ENCODE results near the gene SAP25. TPM values are rescaled to one million over a fixed set of nuclear protein-coding genes. Genes with fewer than 3 reads are reported as not detected.

SAP25 gene
- polyA plus RNA-seq, 1 experiment = not detected

DNA sequence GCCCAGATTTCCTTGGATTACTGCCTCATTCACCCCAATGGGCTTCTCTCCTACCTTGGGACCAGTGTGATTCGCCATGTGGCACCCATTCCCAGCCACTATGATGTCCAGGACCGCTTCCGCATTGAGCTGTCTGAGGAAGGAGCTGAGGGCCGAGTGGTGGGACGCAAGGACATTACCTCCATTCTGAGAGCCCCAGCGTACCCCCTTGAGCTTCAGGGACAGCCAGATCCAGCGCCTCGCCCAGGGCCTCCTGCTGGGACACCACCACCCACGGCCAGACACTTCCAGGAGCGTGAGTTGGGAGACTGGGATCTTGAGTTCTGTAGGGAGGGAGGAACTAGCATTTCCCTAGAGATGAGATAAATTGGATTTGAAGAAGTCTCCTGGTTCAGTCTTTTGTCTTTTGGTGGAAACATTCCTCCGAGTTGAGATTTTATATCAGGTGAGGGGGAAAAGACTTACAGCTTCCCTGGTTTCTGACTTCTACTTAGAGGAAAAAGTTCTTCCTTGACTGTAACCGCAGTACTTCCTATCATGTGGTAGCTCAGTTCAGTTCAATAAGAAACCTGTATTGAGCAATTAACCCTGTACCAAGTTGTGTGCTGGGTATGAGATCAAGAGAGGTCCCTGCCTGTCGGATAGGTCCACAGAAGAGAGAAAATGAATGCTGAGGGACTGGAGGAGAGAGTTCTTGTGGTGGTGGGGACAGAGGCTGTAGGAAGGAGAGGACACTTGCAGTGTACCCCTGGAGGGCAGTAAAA, 39.9 kb upstream of the SAP25 start:
- POLR2A ChIA-PET = interaction anchor here (0.6 to 2.1 kb wide), 4 partner anchors 11 to 185 kb away, joined by 3 to 30 read pairs (median 18); partner anchors contain the start of genes FBXO24, LRCH4, PCOLCE and ZCWPW1
- no peaks in the 10 kb centered on the region for H3K27me3 ChIP-seq (ENCODE audit: control insufficient read depth, insufficient read depth, low read length)
- DNase-seq (ENCODE audit: low read depth, low spot score) = no peak
- peaks cover 3% of the 10 kb centered on the region; the same call in 1 of the 2 replicates for H3K9me3 ChIP-seq (ENCODE audit: control insufficient read depth, insufficient read depth, low read length)
- TF ChIP-seq, protein P1, sequence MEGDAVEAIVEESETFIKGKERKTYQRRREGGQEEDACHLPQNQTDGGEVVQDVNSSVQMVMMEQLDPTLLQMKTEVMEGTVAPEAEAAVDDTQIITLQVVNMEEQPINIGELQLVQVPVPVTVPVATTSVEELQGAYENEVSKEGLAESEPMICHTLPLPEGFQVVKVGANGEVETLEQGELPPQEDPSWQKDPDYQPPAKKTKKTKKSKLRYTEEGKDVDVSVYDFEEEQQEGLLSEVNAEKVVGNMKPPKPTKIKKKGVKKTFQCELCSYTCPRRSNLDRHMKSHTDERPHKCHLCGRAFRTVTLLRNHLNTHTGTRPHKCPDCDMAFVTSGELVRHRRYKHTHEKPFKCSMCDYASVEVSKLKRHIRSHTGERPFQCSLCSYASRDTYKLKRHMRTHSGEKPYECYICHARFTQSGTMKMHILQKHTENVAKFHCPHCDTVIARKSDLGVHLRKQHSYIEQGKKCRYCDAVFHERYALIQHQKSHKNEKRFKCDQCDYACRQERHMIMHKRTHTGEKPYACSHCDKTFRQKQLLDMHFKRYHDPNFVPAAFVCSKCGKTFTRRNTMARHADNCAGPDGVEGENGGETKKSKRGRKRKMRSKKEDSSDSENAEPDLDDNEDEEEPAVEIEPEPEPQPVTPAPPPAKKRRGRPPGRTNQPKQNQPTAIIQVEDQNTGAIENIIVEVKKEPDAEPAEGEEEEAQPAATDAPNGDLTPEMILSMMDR (IDR thresholded peaks at IDR 0.05; ENCODE audit: low read depth, low read length) = no peak
- peak overlapping the region; percentile 90 for H3K4me3 ChIP-seq (ENCODE audit: low read depth, low read length)
- CTCF ChIA-PET = interaction anchor here (0.5 to 1.9 kb wide), 4 partner anchors 11 to 111 kb away, joined by 3 to 6 read pairs (median 4); partner anchors contain the start of genes FBXO24 and PCOLCE
- H3K27ac ChIP-seq (ENCODE audit: low read depth, low read length) = no peak overlapping the region

DNA sequence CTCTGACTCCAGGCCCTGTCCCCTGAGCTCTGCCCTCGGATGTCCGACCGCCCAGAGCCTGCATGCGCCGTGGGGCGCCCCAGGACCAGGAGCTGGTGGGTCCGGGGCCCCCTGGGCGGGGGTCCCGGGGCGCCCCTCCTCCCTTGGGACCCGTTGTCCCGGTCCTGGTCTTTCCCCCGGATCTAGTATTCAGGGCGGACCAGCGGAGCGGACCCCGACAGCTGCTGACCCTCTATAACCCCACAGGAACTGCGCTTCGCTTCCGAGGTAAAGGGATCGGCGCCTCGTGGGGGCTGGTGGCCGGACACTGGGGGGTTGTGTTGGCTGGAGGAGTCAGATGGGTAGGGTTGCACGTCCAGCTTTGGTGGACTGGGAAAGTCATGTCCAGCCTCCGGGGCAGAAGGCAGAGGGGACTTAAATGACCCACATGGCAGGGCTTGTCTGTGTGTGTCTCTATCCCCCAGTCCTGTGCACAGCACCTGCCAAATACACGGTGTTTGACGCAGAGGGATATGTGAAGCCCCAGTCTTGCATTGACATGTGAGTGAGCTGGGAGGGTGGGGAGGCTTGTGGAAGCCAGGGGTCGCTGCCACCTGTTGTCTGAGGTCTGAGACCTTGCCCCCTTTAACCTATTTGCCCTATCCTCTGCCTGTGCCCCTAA, 39.2 kb upstream of the SAP25 start:
- H3K27ac ChIP-seq (ENCODE audit: low read depth, low read length) = no peak overlapping the region

DNA sequence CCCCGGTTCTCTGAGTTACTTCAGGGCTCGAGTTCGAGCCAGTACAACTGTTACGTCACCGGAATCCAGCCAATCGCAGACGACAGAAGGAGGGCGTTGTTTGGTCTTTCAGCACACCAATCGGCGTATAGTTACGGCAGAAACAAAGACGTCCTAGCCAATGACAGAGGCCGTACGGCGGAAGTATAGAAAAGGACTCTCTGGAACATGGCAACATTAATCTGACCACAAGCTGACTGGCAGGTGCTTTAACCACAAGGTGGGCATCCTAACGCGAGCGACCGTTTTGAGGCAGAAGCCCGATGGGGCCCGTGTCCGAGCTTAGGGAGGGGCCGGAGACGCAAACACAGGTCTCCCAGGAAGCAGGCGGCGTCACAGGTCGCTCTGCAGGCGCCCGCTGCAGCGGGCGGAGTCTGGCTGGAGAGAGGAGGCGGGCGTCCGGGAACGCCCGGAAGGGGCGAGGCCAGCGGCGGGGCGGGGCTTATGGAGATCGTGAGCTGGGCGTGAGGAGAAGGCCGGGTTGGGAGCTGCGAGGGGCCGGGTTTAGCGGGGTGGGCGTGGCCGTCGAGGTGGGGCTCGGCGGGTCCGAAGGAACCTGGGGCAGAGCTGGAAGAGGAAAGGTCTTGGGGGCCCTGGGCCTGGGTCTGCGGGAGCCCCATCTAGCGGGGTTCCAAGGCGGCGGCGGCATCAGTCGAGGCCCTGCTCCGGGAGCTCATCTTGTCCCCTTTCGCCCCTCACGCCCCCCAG, 38.5 kb upstream of the SAP25 start, which contains the start of gene MOSPD3:
MOSPD3 (plus strand) TSS at position 558 of the 747 bp plus-strand sequence. CDS start 252 bp downstream, outside the sequence.
- peak within 1 kb of the TSS; percentile 82 for H3K27ac ChIP-seq (ENCODE audit: low read depth, low read length)
- ChIA-PET POLR2A (interaction anchor here (0.5 to 2.1 kb wide), 10 partner anchors 9 to 507 kb away, joined by 3 to 30 read pairs (median 4); partner anchors contain the start of genes EPHB4, FBXO24, GNB2 and LRCH4), CTCF (interaction anchor here (0.6 to 1.9 kb wide), 12 partner anchors 9 to 240 kb away, joined by 3 to 9 read pairs (median 4); partner anchors contain the start of genes FBXO24, PCOLCE, POP7 and SLC12A9)
- DNase-seq (ENCODE audit: low read depth, low spot score) = peak; percentile 99
- H3K27me3 ChIP-seq (ENCODE audit: control insufficient read depth, insufficient read depth, low read length) = no peaks in the 10 kb centered on the region
- TF ChIP-seq, protein P1 (IDR thresholded peaks at IDR 0.05; ENCODE audit: low read depth, low read length) = no peak
- H3K4me3 ChIP-seq (ENCODE audit: low read depth, low read length) = peak within 1 kb of the TSS; percentile 90
- peaks cover 3% of the 10 kb centered on the region; the same call in 1 of the 2 replicates for H3K9me3 ChIP-seq (ENCODE audit: control insufficient read depth, insufficient read depth, low read length)

More for the DNA sequence above, 39.2 kb upstream of the SAP25 start:
- Histone ChIP-seq H3K27me3 (ENCODE audit: control insufficient read depth, insufficient read depth, low read length) (no peaks in the 10 kb centered on the region), H3K9me3 (ENCODE audit: control insufficient read depth, insufficient read depth, low read length) (peaks cover 3% of the 10 kb centered on the region; the same call in 1 of the 2 replicates), H3K4me3 (ENCODE audit: low read depth, low read length) (peak overlapping the region; percentile 90)
- POLR2A ChIA-PET = interaction anchor here (0.7 to 2.1 kb wide), 9 partner anchors 10 to 215 kb away, joined by 3 to 30 read pairs (median 3); partner anchors contain the start of genes EPHB4, FBXO24, LRCH4 and PCOLCE
- TF ChIP-seq, protein P1 (IDR thresholded peaks at IDR 0.05; ENCODE audit: low read depth, low read length) = no peak; the same call in 1 of the 2 replicates
- DNase-seq (ENCODE audit: low read depth, low spot score) = no peak
- CTCF ChIA-PET = interaction anchor here (0.6 to 1.9 kb wide), 12 partner anchors 10 to 239 kb away, joined by 3 to 9 read pairs (median 4); partner anchors contain the start of genes FBXO24, PCOLCE and POP7

GRCh38 chr7:100609958-100610357, 36.3 kb upstream of the SAP25 start:
- ChIA-PET CTCF (no interaction called here), POLR2A (interaction anchor here (0.7 kb wide), 1 partner anchor 91 kb away, joined by 4 read pairs; no protein-coding TSS in a partner anchor)
- Histone ChIP-seq H3K27me3 (ENCODE audit: control insufficient read depth, insufficient read depth, low read length) (no peaks in the 10 kb centered on the region), H3K9me3 (ENCODE audit: control insufficient read depth, insufficient read depth, low read length) (peaks cover 3% of the 10 kb centered on the region; the same call in 1 of the 2 replicates), H3K4me3 (ENCODE audit: low read depth, low read length) (no peak overlapping the region), H3K27ac (ENCODE audit: low read depth, low read length) (no peak overlapping the region)
- TF ChIP-seq, protein P1 (IDR thresholded peaks at IDR 0.05; ENCODE audit: low read depth, low read length) = no peak
- DNase-seq (ENCODE audit: low read depth, low spot score) = no peak
